CD4-positive, alpha-beta T cell (primary cell): ENCODE data around the gene ERCC6L. TPM values are rescaled to one million over a fixed set of nuclear protein-coding genes. Genes with fewer than 3 reads are reported as not detected.
A peak's percentile ranks its signal among the peaks of the same experiment; 100 is the strongest.

ENCODE experiments used
- ATAC-seq: fragments of 200-7000 bp; cut with Tn5 transposase; one replicate; pipeline ENCODE4 v1.10.0; 2022; ENCODE audit warnings: mild to moderate bottlenecking; ENCODE audit not compliant: poor library complexity
- CTCF ChIA-PET: fragments of 350-600 bp; sonication (Branson Sonifier 250); formaldehyde crosslinking; loops from one replicate; lab custom pipeline; 2021; ENCODE audit warnings: antibody characterized with exemption, inconsistent platforms; lab: Charles Lee
- POLR2A ChIA-PET: fragments of 350-600 bp; sonication (Branson Sonifier 250); formaldehyde crosslinking; loops from one replicate; lab custom pipeline; 2021; ENCODE audit warnings: antibody characterized with exemption, inconsistent platforms; lab: Charles Lee
- DNase-seq, 14 experiments: peaks; one replicate each; pipeline ENCODE4 v3.0.0-alpha.2; 2013 to 2020; ENCODE audit warnings: mixed read lengths in 2 of 14
- H3K27ac ChIP-seq, 2 donors: one replicate each; pipeline versions ENCODE4 v1.5.1 to v1.7.0; 2013; ENCODE audit warnings: low read length in 2 of 2, low read depth in 1 of 2, mild to moderate bottlenecking in 1 of 2
- H3K27me3 ChIP-seq, 2 experiments: 1 replicate in 1 of 2; 2 replicates in 1 of 2; pipeline versions ENCODE4 v1.6.1 to v1.7.0; 2013; ENCODE audit warnings: low read length in 2 of 2, control low read depth in 1 of 2, mild to moderate bottlenecking in 1 of 2, moderate library complexity in 1 of 2; ENCODE audit not compliant: insufficient read depth in 2 of 2, control insufficient read depth in 1 of 2
- H3K36me3 ChIP-seq: one replicate; pipeline ENCODE4 v1.6.1; 2013; ENCODE audit warnings: low read length, control low read depth; ENCODE audit not compliant: insufficient read depth
- H3K4me1 ChIP-seq: one replicate; pipeline ENCODE4 v1.6.1; 2013; ENCODE audit warnings: low read length, control low read depth; ENCODE audit not compliant: insufficient read depth
- H3K4me3 ChIP-seq: one replicate; pipeline ENCODE4 v1.5.1; 2013; ENCODE audit warnings: mild to moderate bottlenecking, low read length, moderate library complexity
- H3K9me3 ChIP-seq, 2 experiments: 1 replicate in 1 of 2; 2 replicates in 1 of 2; pipeline versions ENCODE4 v1.6.1 to v1.7.0; 2013; ENCODE audit warnings: low read length in 2 of 2, mild to moderate bottlenecking in 2 of 2, control low read depth in 1 of 2, moderate library complexity in 1 of 2; ENCODE audit not compliant: control insufficient read depth in 1 of 2, insufficient read depth in 1 of 2
- H3K27ac Mint-ChIP-seq: one replicate; pipeline ENCODE4 v1.8.0; 2020; ENCODE audit warnings: mixed read lengths
- H3K27me3 Mint-ChIP-seq: one replicate; pipeline ENCODE4 v1.8.0; 2021; ENCODE audit warnings: mixed read lengths
- H3K36me3 Mint-ChIP-seq: one replicate; pipeline ENCODE4 v1.8.0; 2021; ENCODE audit warnings: low read depth, mixed read lengths
- H3K4me1 Mint-ChIP-seq: one replicate; pipeline ENCODE4 v1.8.0; 2021; ENCODE audit warnings: low read depth, mixed read lengths
- H3K4me3 Mint-ChIP-seq: one replicate; pipeline ENCODE4 v1.8.0; 2020; ENCODE audit warnings: mild to moderate bottlenecking, mixed read lengths
- H3K9me3 Mint-ChIP-seq: one replicate; pipeline ENCODE4 v1.8.0; 2020; ENCODE audit warnings: mixed read lengths
- CTCF ChIP-seq: fragments of 200-600 bp; IDR thresholded peaks from one replicate; pipeline ENCODE4 v1.8.0; 2022; ENCODE audit warnings: antibody characterized with exemption, mild to moderate bottlenecking
- intact Hi-C, 2 experiments: fragments of 100-400 bp; cut with DNase I in 1 of 2; cut with micrococcal nuclease in 1 of 2; formaldehyde crosslinking; loops; one replicate each; pipeline versions ENCODE4 v1.15.1 to v1.9.0; 2023 to 2025; cut with DNase I, micrococcal nuclease
- total RNA-seq, 174 experiments: library from RNA in 2 of 174; stranded (reverse) in 2 of 174; gene quantifications; one replicate each; pipeline ENCODE4 v1.2.3 and lab custom pipeline; 2021 to 2026

ERCC6L gene
- total RNA-seq, 2 experiments from 2014 or later = 0.08 TPM; not detected in 1

DNA sequence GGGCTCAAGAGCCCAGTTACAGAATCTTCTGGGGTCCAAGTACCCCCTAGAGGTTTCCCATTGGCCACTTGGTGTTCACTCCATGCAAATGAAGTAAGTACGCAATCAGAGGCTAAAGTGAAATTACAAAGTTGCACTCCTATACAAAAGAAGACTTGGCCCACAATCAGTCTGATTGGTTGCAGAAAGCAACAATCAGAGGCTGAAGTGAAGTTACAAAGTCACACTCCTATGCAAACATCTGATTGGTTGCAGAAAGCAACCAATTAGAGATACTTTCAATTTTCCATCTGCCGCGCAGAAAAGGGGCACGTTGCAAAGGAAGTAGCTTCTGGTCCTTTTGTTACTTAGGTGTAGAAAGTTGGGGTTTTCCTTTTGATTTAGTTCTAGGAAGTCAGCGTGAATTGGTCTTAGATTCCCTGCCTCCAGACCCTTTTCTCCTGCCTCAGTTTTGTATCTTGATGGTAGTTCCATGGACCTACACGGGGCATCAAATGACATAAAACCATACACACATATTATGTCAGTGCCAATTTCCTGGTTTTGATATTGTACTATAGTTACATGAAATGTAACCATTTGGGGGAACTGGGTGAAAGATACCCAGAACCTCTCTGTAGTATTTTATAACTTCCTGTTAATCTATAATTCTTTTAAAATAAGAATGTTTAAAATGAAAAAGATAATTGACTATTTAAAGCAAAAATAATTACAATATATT is 69.7 kb downstream of the ERCC6L start:
- Histone ChIP-seq H3K9me3 (no peaks in the 10 kb centered on the region), H3K27ac (peak overlapping the region; percentile 15 to 75), H3K4me1 (peaks cover 2% of the 10 kb centered on the region), H3K4me3 (peak overlapping the region; percentile 52), H3K27me3 (no peaks in the 10 kb centered on the region), H3K36me3 (no peaks in the 10 kb centered on the region)
- peak overlapping the region; percentile 87 for H3K27ac Mint-ChIP-seq
- H3K4me3 Mint-ChIP-seq = peak overlapping the region; percentile 78
- no peaks in the 10 kb centered on the region for H3K9me3 Mint-ChIP-seq
- H3K4me1 Mint-ChIP-seq = peaks cover 11% of the 10 kb centered on the region
- ChIA-PET CTCF (no interaction called here), POLR2A (interaction anchor here (1.0 kb wide), 1 partner anchor 12 kb away, joined by 12 read pairs; the partner anchor contains the start of gene PIN4)
- TF ChIP-seq CTCF = no peak
- intact Hi-C loops = no loop called here
- H3K27me3 Mint-ChIP-seq = no peaks in the 10 kb centered on the region
- ATAC-seq (peak; percentile 91), DNase-seq (peak; percentile 2 to 86 (median 12))
- no peaks in the 10 kb centered on the region for H3K36me3 Mint-ChIP-seq

DNA sequence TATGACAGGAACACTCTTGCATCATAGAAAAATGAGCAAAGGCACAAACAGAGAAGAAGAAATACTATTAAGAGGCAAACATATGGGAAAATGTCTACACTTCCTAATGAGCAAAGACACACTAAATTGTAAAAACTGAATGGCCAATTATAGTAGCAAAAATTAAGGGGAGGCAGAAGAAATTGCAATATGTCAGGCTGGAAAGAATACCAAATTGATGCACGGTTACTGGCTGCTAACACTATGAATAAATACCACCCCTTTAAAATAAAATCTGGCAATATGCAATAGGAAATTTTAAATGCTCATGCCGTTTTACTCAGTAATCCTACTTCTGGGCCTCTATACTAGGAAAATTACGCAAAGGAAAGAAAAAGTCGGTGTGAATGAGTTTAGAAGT is 73.3 kb downstream of the ERCC6L start:
- H3K9me3 Mint-ChIP-seq = no peaks in the 10 kb centered on the region
- CTCF ChIA-PET = no interaction called here
- no peaks in the 10 kb centered on the region for H3K27me3 ChIP-seq
- H3K4me1 ChIP-seq = peaks cover 2% of the 10 kb centered on the region
- no peak overlapping the region for H3K27ac ChIP-seq
- H3K4me1 Mint-ChIP-seq = peaks cover 11% of the 10 kb centered on the region
- no peak overlapping the region for H3K27ac Mint-ChIP-seq
- TF ChIP-seq CTCF = no peak
- no peaks in the 10 kb centered on the region for H3K9me3 ChIP-seq
- H3K36me3 Mint-ChIP-seq = no peaks in the 10 kb centered on the region
- H3K27me3 Mint-ChIP-seq = no peaks in the 10 kb centered on the region
- no peak for ATAC-seq
- no peak for DNase-seq
- intact Hi-C loops = no loop called here
- no peak overlapping the region for H3K4me3 ChIP-seq
- POLR2A ChIA-PET = no interaction called here
- no peak overlapping the region for H3K4me3 Mint-ChIP-seq
- H3K36me3 ChIP-seq = no peaks in the 10 kb centered on the region

DNA sequence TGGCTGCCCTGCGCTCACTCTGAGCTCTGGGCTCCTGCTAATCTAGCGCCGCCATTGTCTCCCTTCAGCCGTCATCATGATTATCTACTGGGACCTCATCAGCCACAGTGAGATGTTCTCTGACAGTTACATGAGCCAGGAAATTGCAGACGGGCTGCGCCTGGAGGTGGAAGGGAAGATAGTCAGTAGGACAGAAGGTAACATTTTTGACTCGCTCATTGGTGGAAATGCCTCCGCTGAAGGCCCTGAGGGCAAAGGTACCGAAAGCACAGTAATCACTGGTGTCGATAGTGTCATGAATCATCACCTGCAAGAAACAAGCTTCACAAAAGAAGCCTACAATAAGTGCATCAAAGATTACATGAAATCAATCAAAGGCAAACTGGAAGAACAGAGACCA is 79.1 kb downstream of the ERCC6L start:
- TF ChIP-seq CTCF = no peak
- DNase-seq (no peak), ATAC-seq (no peak)
- intact Hi-C loops = no loop called here
- Histone ChIP-seq H3K4me3 (no peak overlapping the region), H3K4me1 (no peaks in the 10 kb centered on the region), H3K27me3 (no peaks in the 10 kb centered on the region), H3K27ac (no peak overlapping the region), H3K36me3 (no peaks in the 10 kb centered on the region), H3K9me3 (no peaks in the 10 kb centered on the region)
- CTCF ChIA-PET = no interaction called here
- no peak overlapping the region for H3K27ac Mint-ChIP-seq
- H3K4me3 Mint-ChIP-seq = no peak overlapping the region
- H3K36me3 Mint-ChIP-seq = no peaks in the 10 kb centered on the region
- POLR2A ChIA-PET = no interaction called here
- no peaks in the 10 kb centered on the region for H3K4me1 Mint-ChIP-seq
- no peaks in the 10 kb centered on the region for H3K9me3 Mint-ChIP-seq
- no peaks in the 10 kb centered on the region for H3K27me3 Mint-ChIP-seq
